K562 (cell line): Measurements from ENCODE around the gene PSAP. TPM values are rescaled to one million over a fixed set of nuclear protein-coding genes. Genes with fewer than 3 reads are reported as not detected.

Experiments
- ATAC-seq: fragments of 200-7000 bp; cut with Tn5 transposase; 3 replicates; pipeline ENCODE4 v1.9.1; 2020; ENCODE audit warnings: moderate library complexity
- BruUV-seq: library from RNA; stranded (reverse); fragments of 400-500 nt; replicated peaks from 2 replicates; lab custom pipeline; 2021; lab: Mats Ljungman, UMichigan
- CTCF ChIA-PET: fragments of 300-600 bp; formaldehyde crosslinking; extraction: SDS; loops from one replicate; lab custom pipeline; 2021; ENCODE audit warnings: low intra/inter-chr PET ratio; lab: Yijun Ruan, JAX
- POLR2A ChIA-PET: fragments of 300-600, 350-650 bp; sonication (Branson Sonifier 250); formaldehyde crosslinking; extraction: SDS; loops from one replicate; lab custom pipeline; 2021; ENCODE audit warnings: antibody characterized with exemption, inconsistent platforms; lab: Yijun Ruan, JAX
- DNase-seq, 4 experiments: peaks; one replicate each; pipeline versions ENCODE4 v3.0.0 to v3.0.0-alpha.2; 2011 to 2018; ENCODE audit warnings: low spot score in 3 of 4, mixed read lengths in 3 of 4; ENCODE audit errors: extremely low read depth in 1 of 4
- FAIRE-seq: peaks from 2 replicates; lab custom pipeline; 2011; peaks lifted over from hg19 to GRCh38; lab: Jason Lieb, UNC
- H2AFZ ChIP-seq: 2 replicates; pipeline ENCODE4 v1.6.0; 2011; ENCODE audit warnings: low read depth, low read length, control low read depth, inconsistent platforms
- H3K27ac ChIP-seq: fragments of 200-600 bp; 3 replicates; pipeline ENCODE4 v1.8.0; 2011; ENCODE audit warnings: low read depth, mild to moderate bottlenecking, control low read depth, inconsistent platforms, low read length, moderate library complexity, mixed read lengths; ENCODE audit errors: extremely low read depth
- H3K27me3 ChIP-seq, 2 experiments: fragments of 300-600 bp in 1 of 2; 2 replicates in 1 of 2; 3 replicates in 1 of 2; pipeline versions ENCODE4 v1.6.0 to v1.8.0; 2011; ENCODE audit warnings: inconsistent platforms in 2 of 2, low read length in 2 of 2, mild to moderate bottlenecking in 1 of 2, mixed read lengths in 1 of 2, moderate library complexity in 1 of 2; ENCODE audit not compliant: control insufficient read depth in 2 of 2, insufficient read depth in 2 of 2
- H3K36me3 ChIP-seq: fragments of 300-600 bp; 3 replicates; pipeline ENCODE4 v1.8.0; 2011; ENCODE audit warnings: mild to moderate bottlenecking, low read length, inconsistent platforms; ENCODE audit not compliant: control insufficient read depth, insufficient read depth
- H3K4me1 ChIP-seq, 2 experiments: fragments of 200-600 bp in 1 of 2; replicated peaks in 1 of 2; 2 replicates in 1 of 2; 3 replicates in 1 of 2; pipeline versions ENCODE4 v1.5.1 to v1.8.0; 2011; ENCODE audit warnings: inconsistent platforms in 2 of 2, low read length in 2 of 2, mild to moderate bottlenecking in 1 of 2, mixed read lengths in 1 of 2, moderate library complexity in 1 of 2; ENCODE audit not compliant: control insufficient read depth in 2 of 2, insufficient read depth in 2 of 2
- H3K4me2 ChIP-seq: 2 replicates; pipeline ENCODE4 v1.6.1; 2011; ENCODE audit warnings: low read length, control low read depth, inconsistent platforms, mixed read lengths; ENCODE audit not compliant: insufficient read depth
- H3K4me3 ChIP-seq: fragments of 200-600 bp; sonication (generic), shearing (Covaris generic); 2 replicates; pipeline ENCODE4 v1.5.1; 2016; ENCODE audit warnings: control low read depth, inconsistent platforms
- H3K79me2 ChIP-seq: fragments of 200-600 bp; 3 replicates; pipeline ENCODE4 v1.8.0; 2011; ENCODE audit warnings: low read length, inconsistent platforms; ENCODE audit not compliant: control insufficient read depth, insufficient read depth
- H3K9ac ChIP-seq, 2 experiments: 2 replicates each; pipeline versions ENCODE4 v1.6.0 to v1.6.1; 2011; ENCODE audit warnings: low read depth in 2 of 2, low read length in 2 of 2, control low read depth in 1 of 2, inconsistent platforms in 1 of 2, mild to moderate bottlenecking in 1 of 2, mixed read lengths in 1 of 2; ENCODE audit not compliant: insufficient read depth in 1 of 2
- H3K9me1 ChIP-seq: one replicate; pipeline ENCODE4 v1.6.0; 2011; ENCODE audit warnings: inconsistent platforms, mild to moderate bottlenecking, low read length, moderate library complexity; ENCODE audit not compliant: control insufficient read depth, insufficient read depth
- H3K9me3 ChIP-seq: replicated peaks from 2 replicates; pipeline ENCODE4 v1.5.1; 2011; ENCODE audit warnings: low read depth, low read length, inconsistent platforms; ENCODE audit not compliant: control insufficient read depth, insufficient read depth
- H4K20me1 ChIP-seq: replicated peaks from 2 replicates; pipeline ENCODE4 v1.6.1; 2011; ENCODE audit warnings: low read length, inconsistent platforms, mixed read lengths; ENCODE audit not compliant: control insufficient read depth, insufficient read depth
- CBFA2T3 ChIP-seq: fragments of 450-650 bp; IDR thresholded peaks from 2 replicates; pipeline ENCODE4 v1.6.1; 2017
- KAT7 ChIP-seq: sonication (generic); formaldehyde crosslinking; IDR thresholded peaks from 2 replicates; pipeline ENCODE4 v1.8.0; 2022; ENCODE audit warnings: missing genetic modification reagents, mild to moderate bottlenecking, borderline replicate concordance
- WGBS: fragments of 100-300 bp; shearing (Covaris generic); methylation state at CpG from one replicate; pipeline ENCODE4 v1.1.6; 2016; ENCODE audit warnings: low coverage, mixed read lengths; ENCODE audit not compliant: insufficient coverage; ENCODE audit errors: missing lambda C conversion rate; 5-methylcytosine and 5-hydroxymethylcytosine counted together
- in situ Hi-C: fragments of 300-500 bp; cut with MboI; formaldehyde crosslinking; loops from 4 replicates; pipeline ENCODE4 v1.15.0; 2018; ENCODE audit warnings: inconsistent platforms, mixed read lengths
- intact Hi-C: fragments of 100-400 bp; cut with micrococcal nuclease; formaldehyde crosslinking; loops from 2 replicates; pipeline ENCODE4 v1.14.2; 2022
- polyA plus RNA-seq, 8 experiments: library from polyadenylated mRNA; depleted of rRNA in 4 of 8; stranded (reverse) in 5 of 8; unstranded in 3 of 8; fragments of >200 nt; fragmentation: Nextera tagmentation in 2 of 8; fragmentation: Illumina TruSeq in 1 of 8; extraction: Ambion mirVana in 2 of 8; extraction: Trizol in 1 of 8; gene quantifications; 2 replicates each; pipeline versions ENCODE4 v1.2.1 to v1.2.3, GENCODE V29; 2011 to 2014; ENCODE audit warnings: inconsistent platforms in 1 of 8, missing spikeins in 1 of 8
- total RNA-seq, 7 experiments: library from RNA; depleted of rRNA in 6 of 7; stranded (reverse); fragments of >200 nt in 6 of 7; fragmentation: Illumina TruSeq in 2 of 7; extraction: Trizol in 2 of 7; gene quantifications; 2 replicates each; pipeline versions ENCODE4 v1.2.1 to v1.2.3, GENCODE V29; 2011 to 2021; ENCODE audit warnings: low replicate concordance in 1 of 7
- TF ChIP-seq, protein P1 (sequence below): fragments of 450-650 bp; IDR thresholded peaks from 2 replicates; pipeline ENCODE4 v1.6.1; 2017; ENCODE audit warnings: antibody characterized with exemption, mild to moderate bottlenecking
- TF ChIP-seq, protein P2 (sequence below): fragments of 450-650 bp; IDR thresholded peaks from 2 replicates; pipeline ENCODE4 v1.6.1; 2016
- TF ChIP-seq, protein P3 (sequence below): fragments of 250-450 bp; sonication (Bioruptor Pico); IDR thresholded peaks from 2 replicates; pipeline ENCODE4 v1.8.0; 2022; ENCODE audit warnings: moderate library complexity, mild to moderate bottlenecking, inconsistent platforms
- TF ChIP-seq, protein P4 (sequence below): fragments of 150-350 bp; IDR thresholded peaks from 2 replicates; pipeline ENCODE4 v1.6.1; 2014; ENCODE audit warnings: low read depth, mild to moderate bottlenecking, low read length, borderline replicate concordance

PSAP gene
- total and polyA plus RNA-seq, 9 of the 15 experiments (the other 6 are each of a cell fraction or from before 2014, with no cell fraction given) = 245 to 700 (median 429) TPM

DNA sequence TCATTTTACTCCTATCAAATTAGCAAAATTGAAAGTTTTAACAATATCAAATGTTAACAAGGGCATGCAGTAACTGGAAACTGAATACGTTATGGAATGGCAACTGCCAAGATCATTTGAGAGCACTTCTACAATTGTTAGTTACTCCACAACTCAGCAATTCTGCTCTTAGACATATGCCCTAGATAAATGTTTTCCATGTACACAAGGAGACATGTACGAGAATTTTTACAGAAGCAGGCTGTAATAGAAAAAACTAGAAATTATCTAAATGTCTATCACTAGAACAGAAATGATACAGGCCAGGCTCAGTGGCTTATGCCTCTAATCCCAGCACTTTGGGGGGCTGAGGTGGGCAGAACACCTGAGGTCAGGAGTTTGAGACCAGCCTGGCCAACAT lies 7.0 kb downstream of the PSAP start (continued):
- TF ChIP-seq, protein P1, sequence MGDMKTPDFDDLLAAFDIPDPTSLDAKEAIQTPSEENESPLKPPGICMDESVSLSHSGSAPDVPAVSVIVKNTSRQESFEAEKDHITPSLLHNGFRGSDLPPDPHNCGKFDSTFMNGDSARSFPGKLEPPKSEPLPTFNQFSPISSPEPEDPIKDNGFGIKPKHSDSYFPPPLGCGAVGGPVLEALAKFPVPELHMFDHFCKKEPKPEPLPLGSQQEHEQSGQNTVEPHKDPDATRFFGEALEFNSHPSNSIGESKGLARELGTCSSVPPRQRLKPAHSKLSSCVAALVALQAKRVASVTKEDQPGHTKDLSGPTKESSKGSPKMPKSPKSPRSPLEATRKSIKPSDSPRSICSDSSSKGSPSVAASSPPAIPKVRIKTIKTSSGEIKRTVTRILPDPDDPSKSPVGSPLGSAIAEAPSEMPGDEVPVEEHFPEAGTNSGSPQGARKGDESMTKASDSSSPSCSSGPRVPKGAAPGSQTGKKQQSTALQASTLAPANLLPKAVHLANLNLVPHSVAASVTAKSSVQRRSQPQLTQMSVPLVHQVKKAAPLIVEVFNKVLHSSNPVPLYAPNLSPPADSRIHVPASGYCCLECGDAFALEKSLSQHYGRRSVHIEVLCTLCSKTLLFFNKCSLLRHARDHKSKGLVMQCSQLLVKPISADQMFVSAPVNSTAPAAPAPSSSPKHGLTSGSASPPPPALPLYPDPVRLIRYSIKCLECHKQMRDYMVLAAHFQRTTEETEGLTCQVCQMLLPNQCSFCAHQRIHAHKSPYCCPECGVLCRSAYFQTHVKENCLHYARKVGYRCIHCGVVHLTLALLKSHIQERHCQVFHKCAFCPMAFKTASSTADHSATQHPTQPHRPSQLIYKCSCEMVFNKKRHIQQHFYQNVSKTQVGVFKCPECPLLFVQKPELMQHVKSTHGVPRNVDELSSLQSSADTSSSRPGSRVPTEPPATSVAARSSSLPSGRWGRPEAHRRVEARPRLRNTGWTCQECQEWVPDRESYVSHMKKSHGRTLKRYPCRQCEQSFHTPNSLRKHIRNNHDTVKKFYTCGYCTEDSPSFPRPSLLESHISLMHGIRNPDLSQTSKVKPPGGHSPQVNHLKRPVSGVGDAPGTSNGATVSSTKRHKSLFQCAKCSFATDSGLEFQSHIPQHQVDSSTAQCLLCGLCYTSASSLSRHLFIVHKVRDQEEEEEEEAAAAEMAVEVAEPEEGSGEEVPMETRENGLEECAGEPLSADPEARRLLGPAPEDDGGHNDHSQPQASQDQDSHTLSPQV = 0 out of 2 replicates have a peak, but pooled peaks have one; percentile 4
- TF ChIP-seq, protein P2, sequence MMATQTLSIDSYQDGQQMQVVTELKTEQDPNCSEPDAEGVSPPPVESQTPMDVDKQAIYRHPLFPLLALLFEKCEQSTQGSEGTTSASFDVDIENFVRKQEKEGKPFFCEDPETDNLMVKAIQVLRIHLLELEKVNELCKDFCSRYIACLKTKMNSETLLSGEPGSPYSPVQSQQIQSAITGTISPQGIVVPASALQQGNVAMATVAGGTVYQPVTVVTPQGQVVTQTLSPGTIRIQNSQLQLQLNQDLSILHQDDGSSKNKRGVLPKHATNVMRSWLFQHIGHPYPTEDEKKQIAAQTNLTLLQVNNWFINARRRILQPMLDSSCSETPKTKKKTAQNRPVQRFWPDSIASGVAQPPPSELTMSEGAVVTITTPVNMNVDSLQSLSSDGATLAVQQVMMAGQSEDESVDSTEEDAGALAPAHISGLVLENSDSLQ = no peak
- TF ChIP-seq, all 486 proteins: peak for 1

DNA sequence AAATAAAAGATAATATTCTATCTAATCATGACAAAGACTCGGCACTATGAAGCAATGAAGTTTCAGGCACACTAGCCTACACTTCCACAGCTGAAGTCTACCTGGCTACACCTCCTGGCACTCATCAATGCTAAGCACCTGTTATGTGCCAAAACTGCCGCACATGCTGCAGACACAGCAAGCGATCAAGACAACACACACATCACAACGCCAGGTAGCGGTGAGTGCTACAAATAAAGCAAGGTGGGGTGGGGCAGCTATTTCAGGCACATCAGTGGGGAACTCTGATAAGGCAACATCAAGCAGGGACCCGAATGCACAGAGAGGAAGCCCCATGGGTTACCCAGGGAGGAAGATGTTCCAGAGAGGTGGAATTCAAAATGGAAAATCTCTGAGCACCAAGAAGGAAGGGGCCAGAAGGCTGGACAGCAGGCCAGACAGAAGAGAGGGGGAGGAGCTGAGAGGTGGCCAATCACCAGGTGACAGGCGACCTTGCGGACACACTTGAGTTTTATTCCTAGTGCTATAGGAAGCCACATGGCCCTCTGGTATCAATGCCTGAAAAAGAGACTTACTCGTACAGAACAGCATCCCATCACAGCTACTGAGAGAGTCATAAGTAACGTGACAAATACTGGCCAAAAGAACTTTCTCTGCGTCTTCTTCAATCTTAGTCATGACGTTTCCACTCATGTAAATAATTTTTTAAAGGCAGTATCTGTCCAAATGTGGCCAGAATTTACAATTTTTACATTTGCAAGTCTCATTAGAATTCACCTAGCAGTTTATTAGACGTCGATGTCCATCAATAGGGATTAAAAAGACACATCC lies 8.0 kb downstream of the PSAP start:
- intact Hi-C loops = no loop called here
- ChIA-PET CTCF (no interaction called here), POLR2A (interaction anchor here (0.6 to 8.5 kb wide), 9 partner anchors 8 to 135 kb away, joined by 3 to 97 read pairs (median 3); partner anchors contain the start of gene PSAP)
- peaks cover 21 to 36% of the 10 kb centered on the region in 2 experiments; a peak in 4 of 5 replicates for H3K4me1 ChIP-seq
- no peak overlapping the region for H2AFZ ChIP-seq
- peak overlapping the region; percentile 0 for H3K4me2 ChIP-seq
- peaks cover 31% of the 10 kb centered on the region for H3K36me3 ChIP-seq
- H3K9me3 ChIP-seq = peaks cover 6% of the 10 kb centered on the region
- peak in 1 of 4 experiments; percentile 44 for DNase-seq
- H3K27me3 ChIP-seq = no peaks in the 10 kb centered on the region
- no TSS peak for BruUV-seq
- H3K27ac ChIP-seq = no peak overlapping the region
- H3K79me2 ChIP-seq = peaks cover 100% of the 10 kb centered on the region
- peak; percentile 60 for ATAC-seq
- H3K9ac ChIP-seq = peak overlapping the region; percentile 4 to 32; a peak in 1 of 4 replicates
- H4K20me1 ChIP-seq = peaks cover 59% of the 10 kb centered on the region
- H3K4me3 ChIP-seq = no peak overlapping the region
- FAIRE-seq = no peak
- WGBS = 49% methylated on average over 14 of the region's 14 CpGs
- in situ Hi-C loops = no loop called here
- peaks cover 10% of the 10 kb centered on the region for H3K9me1 ChIP-seq
- peak; percentile 5; the same call in 1 of the 2 replicates for TF ChIP-seq CBFA2T3
- TF ChIP-seq, protein P3, sequence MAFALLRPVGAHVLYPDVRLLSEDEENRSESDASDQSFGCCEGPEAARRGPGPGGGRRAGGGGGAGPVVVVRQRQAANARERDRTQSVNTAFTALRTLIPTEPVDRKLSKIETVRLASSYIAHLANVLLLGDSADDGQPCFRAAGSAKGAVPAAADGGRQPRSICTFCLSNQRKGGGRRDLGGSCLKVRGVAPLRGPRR (CRISPR knock-in tag) = no peak
- TF ChIP-seq, protein P4, sequence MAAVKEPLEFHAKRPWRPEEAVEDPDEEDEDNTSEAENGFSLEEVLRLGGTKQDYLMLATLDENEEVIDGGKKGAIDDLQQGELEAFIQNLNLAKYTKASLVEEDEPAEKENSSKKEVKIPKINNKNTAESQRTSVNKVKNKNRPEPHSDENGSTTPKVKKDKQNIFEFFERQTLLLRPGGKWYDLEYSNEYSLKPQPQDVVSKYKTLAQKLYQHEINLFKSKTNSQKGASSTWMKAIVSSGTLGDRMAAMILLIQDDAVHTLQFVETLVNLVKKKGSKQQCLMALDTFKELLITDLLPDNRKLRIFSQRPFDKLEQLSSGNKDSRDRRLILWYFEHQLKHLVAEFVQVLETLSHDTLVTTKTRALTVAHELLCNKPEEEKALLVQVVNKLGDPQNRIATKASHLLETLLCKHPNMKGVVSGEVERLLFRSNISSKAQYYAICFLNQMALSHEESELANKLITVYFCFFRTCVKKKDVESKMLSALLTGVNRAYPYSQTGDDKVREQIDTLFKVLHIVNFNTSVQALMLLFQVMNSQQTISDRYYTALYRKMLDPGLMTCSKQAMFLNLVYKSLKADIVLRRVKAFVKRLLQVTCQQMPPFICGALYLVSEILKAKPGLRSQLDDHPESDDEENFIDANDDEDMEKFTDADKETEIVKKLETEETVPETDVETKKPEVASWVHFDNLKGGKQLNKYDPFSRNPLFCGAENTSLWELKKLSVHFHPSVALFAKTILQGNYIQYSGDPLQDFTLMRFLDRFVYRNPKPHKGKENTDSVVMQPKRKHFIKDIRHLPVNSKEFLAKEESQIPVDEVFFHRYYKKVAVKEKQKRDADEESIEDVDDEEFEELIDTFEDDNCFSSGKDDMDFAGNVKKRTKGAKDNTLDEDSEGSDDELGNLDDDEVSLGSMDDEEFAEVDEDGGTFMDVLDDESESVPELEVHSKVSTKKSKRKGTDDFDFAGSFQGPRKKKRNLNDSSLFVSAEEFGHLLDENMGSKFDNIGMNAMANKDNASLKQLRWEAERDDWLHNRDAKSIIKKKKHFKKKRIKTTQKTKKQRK = no peak
- TF ChIP-seq KAT7 (CRISPR knock-in tag) = 0 out of 2 replicates have a peak, but pooled peaks have one; percentile 50
